HPDE6-E6E7 (cell line): ENCODE measurements around the gene CWC25.

Experiments
- DNase-seq: peaks from one replicate; pipeline ENCODE4 v3.0.0; 2011; ENCODE audit warnings: missing footprints; ENCODE audit errors: extremely low spot score

Gene CWC25

GRCh38 chr17:38786372-38786771 lies 38.7 kb downstream of the CWC25 start:
- DNase-seq: no peak

- no peak for DNase-seq
These were observed 41.9 kb downstream of the CWC25 start for GRCh38 chr17:38783227-38783626.

GRCh38 chr17:38779965-38780752 lies 45.0 kb downstream of the CWC25 start:
- no peak for DNase-seq

GRCh38 chr17:38777641-38778250 lies 47.4 kb downstream of the CWC25 start:
- DNase-seq: no peak

- DNase-seq: no peak
These were observed 51.9 kb downstream of the CWC25 start for GRCh38 chr17:38773258-38773657.

DNA sequence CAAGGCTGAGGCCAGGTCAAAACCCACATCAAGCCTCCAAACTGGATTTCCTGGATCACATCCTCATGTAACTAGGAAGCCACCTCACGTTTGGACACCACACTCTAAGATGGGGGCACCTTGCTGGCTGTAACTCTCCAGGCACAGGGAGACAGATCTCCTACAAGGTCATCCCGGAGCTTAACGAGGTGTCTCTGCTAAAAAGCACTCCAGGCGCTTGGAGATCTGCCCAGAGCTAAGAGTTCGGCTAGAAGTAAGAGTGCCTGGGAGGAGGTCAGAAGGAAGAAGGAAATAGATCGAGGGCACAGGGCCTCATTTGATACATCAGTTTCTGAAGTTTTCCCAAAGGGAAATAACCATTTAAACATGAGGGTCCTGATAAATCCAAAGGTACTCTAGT lies 56.7 kb downstream of the CWC25 start:
- DNase-seq: no peak

- DNase-seq: no peak
These were observed 58.8 kb downstream of the CWC25 start for GRCh38 chr17:38766341-38766740.

DNA sequence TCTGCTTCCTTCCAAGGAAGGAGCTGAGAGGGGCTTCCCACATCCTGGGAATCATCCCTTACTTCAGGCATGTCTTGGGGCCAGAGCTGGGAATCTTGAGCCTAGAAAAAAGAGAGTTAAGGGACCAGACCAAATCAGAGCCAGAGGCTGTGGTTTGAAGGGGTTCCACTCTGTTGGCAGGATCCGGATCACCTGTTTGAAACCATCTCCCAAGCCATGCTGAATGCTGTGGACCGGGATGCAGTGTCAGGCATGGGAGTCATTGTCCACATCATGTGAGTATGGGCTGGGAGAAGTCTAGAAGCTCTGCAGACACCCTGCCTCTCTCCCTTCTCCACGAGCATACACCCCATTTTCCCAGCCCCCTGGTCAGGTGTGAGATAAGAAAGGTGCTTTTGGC lies 62.9 kb downstream of the CWC25 start:
- no peak for DNase-seq

DNA sequence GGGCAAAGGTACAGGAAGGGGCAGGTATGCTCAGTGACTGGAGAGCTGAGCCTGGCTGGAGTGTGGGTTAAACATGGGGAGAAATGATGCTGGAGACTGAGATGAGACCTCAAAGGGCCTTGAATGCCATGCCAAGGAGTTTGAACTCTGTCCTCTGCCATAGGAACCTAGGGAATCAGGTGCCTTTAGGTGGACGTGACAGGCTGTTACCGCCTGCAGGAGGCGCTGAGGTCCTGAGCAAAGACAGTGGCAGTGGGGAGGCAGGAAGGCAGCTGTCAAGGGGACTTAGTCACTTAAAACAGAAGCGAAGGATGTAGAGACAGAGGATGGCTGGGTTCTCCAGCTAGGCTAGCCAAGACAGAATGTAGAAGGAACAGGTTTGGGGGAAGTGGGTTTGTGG lies 63.5 kb downstream of the CWC25 start:
- DNase-seq: no peak

DNA sequence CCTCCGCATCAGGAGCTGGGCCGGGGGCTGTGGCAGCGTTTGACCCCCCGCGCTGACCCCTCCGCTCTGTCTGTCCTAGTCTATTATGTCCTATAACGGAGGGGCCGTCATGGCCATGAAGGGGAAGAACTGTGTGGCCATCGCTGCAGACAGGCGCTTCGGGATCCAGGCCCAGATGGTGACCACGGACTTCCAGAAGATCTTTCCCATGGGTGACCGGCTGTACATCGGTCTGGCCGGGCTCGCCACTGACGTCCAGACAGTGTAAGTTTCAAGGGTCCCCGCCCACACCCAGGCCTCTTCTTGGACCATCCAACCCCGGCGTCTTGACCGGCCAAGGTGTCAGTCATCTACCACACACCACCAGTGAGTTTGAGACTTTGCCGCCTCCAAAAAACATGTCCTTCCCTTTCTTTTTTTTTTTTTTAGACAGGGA lies 72.0 kb downstream of the CWC25 start:
- no peak for DNase-seq

- DNase-seq: peak; percentile 100
These were observed 72.6 kb downstream of the CWC25 start, which contains the start of gene PSMB3 for GRCh38 chr17:38752308-38753070. Gene PSMB3 (plus strand): TSS chr17:38752741. CDS start chr17:38752827, 86 bp downstream.

- peak; percentile 84 for DNase-seq
These were observed 73.3 kb downstream of the CWC25 start for GRCh38 chr17:38751808-38752307.

- DNase-seq: no peak
These were observed 73.8 kb downstream of the CWC25 start for GRCh38 chr17:38751144-38751807.
